ENCODE measurements around the gene CAMK2B.

The CAMK2B gene

DNA sequence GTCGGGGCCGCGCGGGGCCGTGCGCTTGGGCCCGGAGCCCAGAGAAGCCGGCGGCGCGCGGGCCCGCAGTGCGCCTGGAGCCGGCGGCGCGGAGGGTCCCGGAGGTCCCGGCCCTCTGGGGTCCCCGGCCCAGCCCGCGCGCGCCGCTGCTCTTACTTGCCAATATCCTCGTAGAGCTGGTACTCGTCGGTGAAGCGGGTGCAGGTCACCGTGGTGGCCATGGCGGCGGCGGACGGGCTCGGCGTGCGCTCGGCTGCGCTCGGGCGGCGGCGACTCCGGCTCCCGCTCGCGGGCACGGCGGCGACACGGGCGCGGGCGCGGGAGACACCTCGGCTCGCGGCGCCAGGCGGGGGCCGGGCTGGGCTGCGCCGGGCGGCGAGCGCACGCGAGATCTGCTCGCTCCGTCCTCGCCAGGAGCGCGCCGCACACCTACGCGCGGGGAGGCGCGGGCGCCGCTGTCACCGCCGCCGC, at the start of gene CAMK2B:
Gene CAMK2B, minus strand, starts transcription at position 394 of the 471 bp plus-strand sequence. Its CDS starts 173 bp downstream, at position 221.
- FAIRE-seq (no peak), DNase-seq (ENCODE audit: insufficient read length, low spot score) (no peak)

DNA sequence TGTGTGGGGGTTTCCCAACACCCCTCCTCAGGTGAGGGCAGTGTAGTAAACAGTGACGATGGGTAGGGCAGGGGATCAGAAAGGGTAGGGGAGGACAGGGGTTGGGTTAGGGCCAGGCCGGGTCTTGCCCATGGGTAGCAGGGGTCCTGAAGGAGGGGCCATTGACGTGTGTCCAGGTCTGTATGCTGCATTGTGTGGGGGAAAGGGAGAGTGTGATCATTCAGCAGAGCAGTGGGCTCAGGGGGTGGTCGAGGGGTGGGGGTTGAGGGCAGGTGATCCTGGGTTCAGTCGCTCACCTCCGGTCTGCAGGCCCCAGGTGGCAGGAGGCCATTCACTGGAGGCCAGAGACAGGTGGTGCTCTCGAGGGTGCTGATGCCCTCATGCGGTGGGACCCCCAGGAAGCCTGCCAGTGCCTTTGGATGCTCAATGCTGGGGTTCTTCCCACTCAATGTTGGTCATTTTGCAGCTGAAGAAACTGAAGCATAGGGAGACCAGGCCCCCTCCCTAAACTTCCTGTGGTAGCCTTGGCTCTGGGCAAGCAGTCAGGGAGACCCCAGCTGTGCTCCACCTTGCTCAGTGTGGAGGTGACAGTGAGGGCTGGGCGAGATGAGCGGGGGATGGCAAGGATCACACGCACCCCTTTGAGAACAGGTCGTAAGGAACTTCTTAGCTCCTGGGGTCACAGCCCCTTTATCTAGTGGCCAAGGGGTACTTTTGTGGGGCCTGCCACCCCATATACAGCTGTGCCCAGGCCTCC, 48.8 kb upstream of the CAMK2B start:
- DNase-seq (ENCODE audit: insufficient read length, low spot score) (no peak), FAIRE-seq (no peak)

DNA sequence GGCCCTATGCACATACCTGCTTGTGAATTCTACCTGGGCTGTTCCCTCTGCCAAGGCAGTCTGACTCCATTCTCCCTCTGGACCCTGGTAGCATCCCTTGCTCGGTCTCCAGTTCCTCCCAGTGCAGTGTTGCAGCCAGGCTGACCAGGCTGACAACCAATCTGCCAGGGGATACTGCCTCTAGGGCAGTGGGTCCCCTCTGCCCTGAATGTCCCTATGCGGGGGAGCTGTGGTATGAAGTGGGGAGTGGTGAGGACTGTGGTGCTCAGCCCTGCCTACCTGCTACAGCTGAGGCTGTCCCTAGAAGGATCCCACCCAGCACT, 48.0 kb upstream of the CAMK2B start:
- DNase-seq (ENCODE audit: insufficient read length, low spot score): no peak
- no peak for FAIRE-seq

DNA sequence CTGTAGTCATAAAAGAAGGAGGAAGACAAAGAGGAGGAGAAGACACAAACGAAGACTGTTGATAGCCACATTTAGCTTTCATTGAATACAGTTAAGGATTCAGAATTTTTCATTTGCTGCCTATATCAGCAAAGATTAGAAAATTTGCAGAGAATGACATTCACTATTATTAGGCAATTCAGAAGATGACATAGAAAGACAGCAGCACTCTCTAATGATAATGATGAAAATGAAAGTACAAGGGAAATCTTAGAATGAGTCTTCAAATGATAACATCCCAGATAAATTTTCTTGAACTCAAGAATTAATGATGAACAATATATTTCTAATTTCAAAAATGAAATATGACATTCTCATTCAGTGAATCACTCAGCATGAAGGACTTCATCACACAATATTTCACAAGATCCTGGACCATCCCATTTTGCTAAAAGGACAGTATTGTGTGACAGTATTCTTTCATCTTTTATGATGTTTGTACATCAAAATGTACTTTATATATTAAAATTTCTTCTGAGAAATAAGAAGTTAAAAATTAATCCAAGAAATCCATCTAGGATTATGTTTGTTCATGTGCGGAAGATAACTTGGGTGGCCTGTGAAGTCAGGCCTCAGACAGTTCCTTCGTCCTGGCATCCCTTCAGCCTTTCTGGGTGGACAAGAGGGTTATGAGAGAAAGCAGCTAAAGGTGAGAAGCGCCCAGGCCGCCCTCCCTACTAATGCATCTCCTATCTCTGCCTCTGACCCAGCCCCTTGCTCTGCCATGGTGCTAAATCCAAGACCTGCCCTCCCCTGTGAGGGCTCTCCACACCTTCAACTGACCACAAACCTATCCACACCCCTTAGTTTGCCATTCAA, 47.4 kb upstream of the CAMK2B start:
- FAIRE-seq (no peak), DNase-seq (ENCODE audit: insufficient read length, low spot score) (no peak)

DNA sequence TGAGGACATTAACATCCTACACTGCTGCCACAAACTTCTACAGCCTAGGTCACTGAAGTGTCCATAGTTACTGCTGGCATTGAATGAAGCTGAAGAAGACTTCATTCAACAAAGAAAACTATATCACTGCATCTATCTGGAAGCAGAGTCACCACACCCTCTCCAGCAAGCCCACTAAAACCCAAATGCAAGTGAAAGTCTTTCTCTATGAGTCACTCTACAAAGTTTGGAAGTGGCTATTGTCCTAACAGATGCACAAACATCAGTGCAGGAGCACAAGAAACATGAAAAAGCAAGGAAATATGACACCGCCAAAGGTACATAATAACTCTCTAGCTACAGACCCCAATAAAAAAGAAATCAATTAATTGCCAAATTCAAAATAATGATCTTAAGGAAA, 43.5 kb upstream of the CAMK2B start:
- no peak for DNase-seq (ENCODE audit: insufficient read length, low spot score)
- FAIRE-seq: no peak

DNA sequence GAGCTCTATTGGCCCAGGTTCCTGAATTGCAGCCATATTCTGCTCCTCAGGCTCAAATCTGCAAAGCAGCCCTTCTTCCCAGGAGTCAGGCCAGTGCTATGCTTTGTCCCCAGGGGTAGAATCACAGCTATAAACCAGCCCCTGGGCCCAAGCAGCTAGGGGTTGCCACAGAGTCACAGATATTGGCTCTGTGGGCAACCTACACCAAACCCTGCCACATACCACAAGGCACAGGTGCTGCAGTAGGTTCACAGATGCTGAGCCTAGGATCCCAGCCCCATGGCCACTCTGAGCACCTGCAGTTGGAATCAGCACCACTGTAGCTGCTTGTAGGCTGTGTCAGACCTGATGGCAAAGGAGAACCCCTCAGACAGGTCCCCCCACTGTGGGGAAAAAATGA, 43.1 kb upstream of the CAMK2B start:
- DNase-seq (ENCODE audit: insufficient read length, low spot score) (no peak), FAIRE-seq (no peak)

DNA sequence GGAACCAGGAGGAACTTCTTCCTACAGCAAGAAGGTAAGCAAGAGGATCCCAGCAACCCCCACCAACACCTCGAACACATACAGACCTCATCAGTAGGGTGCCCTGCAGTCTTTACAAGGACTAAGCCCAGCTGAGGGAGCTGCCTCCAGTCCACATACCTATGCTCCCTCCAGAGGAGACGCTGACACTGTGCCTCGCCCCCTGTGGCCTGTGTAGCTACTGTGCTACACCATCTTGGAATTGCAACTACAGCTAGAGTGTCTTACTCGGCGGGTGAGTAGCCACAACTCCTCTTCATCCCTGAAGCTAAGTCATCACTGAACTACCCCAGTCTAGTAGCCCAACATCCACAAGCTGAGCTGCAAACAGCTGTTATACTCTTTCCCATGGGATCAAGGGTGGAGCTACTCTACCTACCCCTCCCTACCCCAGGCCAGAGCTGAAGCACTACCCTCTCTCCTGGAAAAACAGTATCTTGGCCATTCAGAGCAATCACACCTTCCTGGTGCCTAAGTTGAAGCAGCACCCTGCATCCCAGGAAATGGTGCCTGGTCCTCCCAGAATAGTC, 42.2 kb upstream of the CAMK2B start:
- DNase-seq (ENCODE audit: insufficient read length, low spot score) (no peak), FAIRE-seq (no peak)

DNA sequence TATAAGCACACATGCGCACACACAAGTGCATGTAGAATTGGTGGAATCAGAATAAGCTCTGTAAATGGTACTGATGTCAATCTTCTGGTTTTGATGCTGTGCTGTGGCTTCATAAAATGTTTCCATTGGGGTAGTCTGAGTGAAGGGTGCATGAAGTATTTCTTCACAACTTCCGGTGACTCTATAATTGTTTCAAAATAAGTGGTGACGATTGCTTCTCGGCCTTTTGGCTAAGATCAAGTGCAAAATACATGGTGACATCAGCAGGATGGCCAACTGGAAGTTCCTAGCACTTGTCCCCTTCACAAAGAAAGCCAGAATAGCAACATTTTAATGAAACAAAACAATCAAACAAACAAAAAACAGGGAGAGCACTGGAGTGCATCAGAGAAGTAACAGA, 41.6 kb upstream of the CAMK2B start:
- FAIRE-seq: no peak
- no peak for DNase-seq (ENCODE audit: insufficient read length, low spot score)

DNA sequence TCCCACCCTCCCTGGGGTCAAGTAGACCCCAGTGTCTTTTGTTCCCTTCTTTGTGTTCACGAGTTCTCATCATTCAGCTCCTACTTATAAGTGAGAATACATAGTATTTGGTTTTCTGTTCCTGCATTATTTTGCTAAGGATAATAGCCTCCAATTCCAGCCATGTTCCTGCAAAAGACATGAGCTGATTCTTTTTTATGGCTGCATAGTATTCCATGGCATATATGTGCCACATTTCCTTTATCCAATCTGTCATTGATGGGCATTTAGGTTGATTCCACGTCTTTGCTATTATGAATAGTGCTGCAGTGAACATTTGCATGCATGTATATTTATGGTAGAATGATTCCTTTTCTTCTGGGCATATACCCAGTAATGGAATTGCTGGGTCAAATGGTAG, 28.3 kb upstream of the CAMK2B start:
- FAIRE-seq (no peak), DNase-seq (ENCODE audit: insufficient read length, low spot score) (no peak)

DNA sequence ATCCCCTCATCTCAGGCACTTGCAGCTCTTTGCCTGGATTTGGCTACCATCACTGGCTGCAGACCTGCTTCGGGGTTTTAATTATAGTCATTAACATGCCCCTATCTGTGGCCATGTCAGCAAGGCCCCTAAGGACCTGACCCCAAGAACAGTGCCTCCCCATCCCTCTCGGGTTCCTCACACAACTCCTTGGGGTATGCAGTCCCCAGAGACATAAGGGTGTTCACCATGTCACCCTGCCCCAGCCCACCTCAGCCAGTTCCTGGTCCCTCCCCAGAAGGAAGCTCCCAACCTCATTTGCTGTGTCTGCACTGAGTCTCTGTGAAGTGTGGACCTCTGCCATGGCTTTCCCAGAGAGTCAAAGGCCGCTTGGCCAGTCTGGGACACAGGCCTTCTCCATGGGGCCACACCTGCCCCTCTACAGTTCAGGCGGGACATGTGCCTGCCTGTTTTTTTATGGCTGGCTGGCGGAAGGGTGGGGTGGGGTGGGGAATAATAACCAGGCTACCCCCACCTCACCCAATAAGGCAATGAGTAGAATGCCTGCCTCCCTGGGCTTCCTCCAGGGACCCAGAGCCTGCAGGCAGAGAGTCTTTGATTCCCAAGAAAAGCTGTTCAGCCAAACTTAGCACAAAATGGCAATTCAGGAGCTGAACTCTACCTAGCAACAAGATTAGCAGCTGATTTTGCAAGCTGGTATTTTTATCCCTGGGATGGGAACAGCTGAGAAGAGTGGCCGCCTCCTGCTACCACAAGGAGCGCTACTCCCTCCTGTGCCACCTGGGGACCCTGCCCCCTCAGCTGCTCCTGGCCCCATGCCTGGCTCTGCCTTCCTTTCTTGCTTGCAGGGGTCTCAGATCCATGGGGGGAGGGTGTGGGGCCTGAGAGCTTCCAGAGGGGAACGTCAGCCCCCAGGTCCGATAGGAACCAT, 23.7 kb upstream of the CAMK2B start:
- DNase-seq (ENCODE audit: insufficient read length, low spot score) (no peak), FAIRE-seq (no peak)

DNA sequence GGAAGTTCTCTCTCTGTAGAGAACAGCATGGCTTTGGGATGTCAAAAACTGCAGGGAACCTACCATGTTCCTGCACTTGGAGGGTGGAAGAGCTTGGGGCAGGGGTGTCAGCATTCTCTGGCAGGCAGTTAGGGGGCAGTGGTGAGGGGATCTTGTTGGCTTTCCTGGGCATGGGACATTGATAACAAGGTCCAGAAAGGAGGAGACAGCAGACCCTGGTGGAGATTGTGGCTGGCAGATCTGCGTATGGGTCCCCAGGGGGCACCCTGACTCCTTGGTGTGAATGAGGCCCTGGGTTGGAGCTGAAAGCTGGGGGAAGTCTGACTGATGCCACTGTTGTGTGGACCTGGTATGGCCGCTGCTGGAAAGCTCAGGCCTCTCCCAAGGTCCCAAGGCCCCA, 22.9 kb upstream of the CAMK2B start:
- DNase-seq (ENCODE audit: insufficient read length, low spot score) (no peak), FAIRE-seq (no peak)

DNA sequence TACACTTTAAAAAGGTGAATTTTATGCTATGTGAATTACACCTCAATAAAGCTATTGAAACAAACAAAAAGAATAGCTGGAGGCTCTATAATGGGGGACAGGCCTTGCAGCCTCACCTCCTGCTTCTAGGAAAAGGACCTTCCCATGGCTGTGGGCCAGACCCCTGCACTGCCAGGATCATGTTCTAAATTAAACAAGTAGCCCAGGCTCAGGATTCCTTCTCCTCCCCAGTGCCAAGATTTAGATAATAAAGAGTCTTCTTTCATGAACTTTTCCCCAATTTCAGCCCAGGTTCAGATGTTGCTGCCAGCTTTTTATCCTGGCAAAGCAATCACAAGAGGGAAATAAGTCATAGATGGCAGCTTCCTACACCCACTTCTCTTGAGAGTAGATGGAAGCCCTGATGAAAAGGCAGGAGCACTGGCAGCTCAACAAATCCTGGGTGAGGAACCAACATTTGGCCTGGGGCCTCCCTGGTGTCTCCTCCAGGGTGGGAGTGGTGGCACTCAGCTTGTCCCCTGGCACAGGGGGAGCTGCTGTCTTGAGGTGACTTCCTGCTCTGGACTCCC, 22.2 kb upstream of the CAMK2B start:
- DNase-seq (ENCODE audit: insufficient read length, low spot score) (no peak), FAIRE-seq (no peak)

DNA sequence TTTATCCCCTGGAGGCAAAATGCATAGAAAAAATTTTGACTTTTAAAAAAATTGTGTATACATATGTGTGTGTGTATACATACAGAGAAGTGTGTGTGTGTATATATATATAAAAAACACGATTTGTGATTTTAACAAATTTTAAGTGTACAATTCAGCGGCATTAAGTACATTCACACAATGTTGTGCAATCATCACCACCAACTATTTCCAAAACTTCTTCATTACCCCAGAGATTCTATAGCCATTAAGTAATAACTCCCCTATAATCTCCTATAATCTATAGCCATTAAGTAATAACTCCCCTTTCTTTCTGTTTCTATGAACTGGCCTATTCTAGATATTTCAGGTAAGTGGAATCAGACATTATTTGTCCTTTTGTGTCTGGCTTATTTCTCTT, 20.7 kb upstream of the CAMK2B start:
- no peak for DNase-seq (ENCODE audit: insufficient read length, low spot score)
- FAIRE-seq: no peak

DNA sequence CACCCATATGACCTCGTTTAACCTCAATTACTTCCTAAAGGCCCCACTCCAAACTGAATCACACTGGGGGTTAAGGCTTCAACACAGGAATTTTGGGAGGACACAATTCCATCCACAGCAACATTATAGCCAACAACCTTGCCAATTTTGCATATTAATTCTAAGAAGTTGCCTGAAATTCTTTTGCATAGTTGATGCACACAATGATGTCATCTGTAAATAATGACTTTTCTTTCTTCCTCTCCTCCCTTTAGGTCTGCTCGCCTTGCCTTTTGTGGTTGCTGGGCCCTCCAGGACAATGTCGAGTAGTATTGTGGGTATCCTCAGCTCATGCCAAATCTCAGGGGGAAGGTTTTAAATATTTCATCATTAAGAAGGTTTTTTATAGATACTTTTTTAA, 16.0 kb upstream of the CAMK2B start:
- DNase-seq (ENCODE audit: insufficient read length, low spot score) (no peak), FAIRE-seq (no peak)

DNA sequence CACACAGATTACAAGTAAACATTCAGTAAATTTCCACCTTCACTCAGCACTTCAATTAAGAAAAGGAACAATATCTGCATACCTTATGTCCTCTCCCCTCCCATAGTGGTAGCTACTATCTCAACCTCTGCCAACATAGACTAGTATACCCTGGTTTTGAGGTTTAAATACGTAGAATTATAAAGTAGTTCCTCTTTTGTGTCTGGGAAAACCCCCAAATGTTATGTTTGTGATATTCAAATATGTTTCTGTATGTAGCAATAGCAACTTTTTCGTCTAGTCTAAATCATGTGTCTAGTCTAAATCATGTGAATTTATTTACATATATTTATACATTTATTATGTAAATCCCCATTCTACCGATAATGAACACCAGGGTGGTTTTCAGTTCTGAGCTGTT, 13.2 kb upstream of the CAMK2B start:
- FAIRE-seq (no peak), DNase-seq (ENCODE audit: insufficient read length, low spot score) (no peak)

DNA sequence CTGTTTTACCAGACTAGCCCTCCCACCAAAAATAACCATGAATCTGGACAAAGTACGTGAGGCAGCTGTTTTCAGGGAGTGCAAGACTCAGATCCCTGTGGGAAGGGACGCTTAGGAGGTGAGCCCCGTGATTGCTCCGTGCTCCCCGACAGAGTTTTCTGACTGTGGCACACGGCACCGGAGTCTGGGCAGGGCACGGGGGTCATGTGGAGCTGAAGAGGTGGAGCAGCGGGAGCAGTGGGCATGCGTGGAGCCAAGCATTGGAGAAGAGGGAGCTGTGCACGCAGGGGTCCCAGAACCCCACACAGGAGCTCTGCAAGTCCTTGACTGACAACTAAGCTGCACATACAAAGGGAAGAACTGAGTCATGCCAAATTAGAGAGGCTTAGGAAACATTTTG, 11.1 kb upstream of the CAMK2B start:
- FAIRE-seq: no peak

DNA sequence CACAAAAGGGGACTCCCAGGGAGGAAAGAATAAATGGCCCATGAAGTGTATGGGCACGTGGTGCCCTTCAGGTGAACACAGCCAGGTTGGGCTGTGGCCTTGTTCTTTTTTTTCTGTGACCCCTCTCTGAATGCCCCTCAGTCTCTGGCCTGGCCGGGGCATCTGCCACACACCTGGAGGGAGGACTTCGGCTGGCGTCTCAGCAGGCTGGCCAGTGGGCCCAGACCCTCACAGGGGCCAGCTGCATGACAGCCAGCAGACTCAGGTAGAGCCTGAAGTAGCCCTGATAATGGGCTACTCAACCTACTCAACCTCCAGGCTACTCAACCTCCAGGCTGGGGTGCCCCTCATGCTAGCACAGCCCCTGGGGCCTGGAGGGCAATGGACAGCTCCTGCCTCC, 9.8 kb upstream of the CAMK2B start:
- no peak for DNase-seq (ENCODE audit: insufficient read length, low spot score)
- FAIRE-seq: no peak

More for the DNA sequence above, 11.1 kb upstream of the CAMK2B start:
- DNase-seq (ENCODE audit: insufficient read length, low spot score): no peak

DNA sequence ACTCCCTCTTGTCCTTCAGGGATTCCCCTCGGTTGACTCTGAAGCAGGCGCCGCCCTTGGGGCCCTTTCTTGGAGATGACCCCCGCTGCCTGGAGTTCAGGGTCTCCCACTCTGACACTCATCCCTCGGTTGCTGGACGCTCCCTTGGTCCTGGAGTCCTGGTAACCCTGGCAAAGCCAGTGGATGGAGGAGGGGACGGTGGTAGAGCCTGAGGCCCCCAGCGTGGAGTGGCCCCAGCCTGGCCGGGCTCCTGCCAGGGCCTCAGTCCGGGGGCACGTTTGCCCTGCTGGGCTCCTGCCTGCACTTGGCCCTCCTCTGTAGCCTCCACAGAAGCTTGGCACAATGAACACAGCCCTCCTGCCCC, 9.3 kb upstream of the CAMK2B start:
- no peak for FAIRE-seq

DNA sequence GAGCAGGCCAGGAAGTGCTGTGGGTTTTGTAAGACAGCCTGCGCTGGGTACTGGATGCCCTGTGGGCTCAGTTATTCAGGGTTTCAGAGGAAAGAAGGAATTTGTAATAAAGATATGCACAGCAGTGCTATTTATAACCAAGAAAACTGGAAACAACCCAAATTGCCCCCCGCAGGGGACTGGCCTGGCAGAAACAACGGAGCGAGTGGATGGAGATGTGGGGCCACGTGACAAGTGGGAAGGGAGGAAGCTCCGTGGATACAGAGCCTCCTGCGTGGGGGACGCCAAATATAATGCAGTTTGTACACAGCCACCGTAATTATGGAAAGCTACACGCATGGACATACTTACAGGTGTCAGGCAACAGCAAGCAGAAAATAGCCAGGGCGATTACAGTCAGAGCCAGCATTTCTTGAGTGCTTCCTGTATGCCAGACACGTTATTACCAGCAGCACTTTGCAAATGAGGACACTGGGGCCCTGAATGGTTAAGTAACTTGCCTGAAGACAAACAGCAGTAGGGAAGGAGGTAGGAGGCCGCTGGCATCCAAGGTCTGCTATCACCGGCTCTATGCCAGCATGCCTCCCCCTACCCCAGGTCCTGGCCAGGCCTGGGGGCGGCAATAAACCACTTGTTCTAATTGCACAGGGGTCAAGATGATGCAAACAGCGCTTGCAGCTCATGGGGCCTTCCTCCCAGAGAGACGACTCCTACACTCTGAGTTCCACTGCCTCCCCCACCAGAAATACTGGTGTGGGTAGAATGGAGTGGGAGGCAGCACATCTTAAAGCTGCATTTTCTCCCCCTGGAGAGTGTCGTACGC, 8.7 kb upstream of the CAMK2B start:
- DNase-seq (ENCODE audit: insufficient read length, low spot score) (no peak), FAIRE-seq (no peak)

More for the DNA sequence above, 9.3 kb upstream of the CAMK2B start:
- DNase-seq (ENCODE audit: insufficient read length, low spot score): no peak

DNA sequence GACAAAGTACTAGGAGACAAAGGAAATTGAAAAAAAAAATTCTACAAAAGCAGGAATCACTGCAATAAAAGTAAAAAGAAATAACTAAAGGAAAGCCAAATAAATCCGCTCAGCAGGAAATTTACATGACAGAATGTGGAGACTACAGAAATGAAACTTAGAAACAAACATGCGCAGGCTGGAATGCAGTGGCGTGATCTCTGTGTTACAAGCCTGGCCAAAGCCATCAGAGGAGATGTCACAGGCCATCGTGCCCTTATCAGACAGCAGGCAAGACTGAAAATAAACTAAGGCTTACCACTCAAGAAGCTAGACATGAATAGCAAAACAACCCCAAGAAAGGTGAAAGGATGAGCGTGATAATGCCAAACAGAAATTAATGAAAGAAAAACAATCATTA, 6.3 kb upstream of the CAMK2B start:
- DNase-seq (ENCODE audit: insufficient read length, low spot score): no peak

More for the DNA sequence above, 6.3 kb upstream of the CAMK2B start:
- no peak for FAIRE-seq

All from GM19239 (cell line).